GM12872 (cell line): ENCODE data around the gene ACTL8.

Experiments used
- TF ChIP-seq, protein P1 (sequence below): IDR thresholded peaks from 3 replicates; pipeline ENCODE4 v1.5.1; 2011; ENCODE audit warnings: low read depth, mild to moderate bottlenecking, low read length, moderate library complexity; ENCODE audit not compliant: insufficient read depth

The ACTL8 gene

DNA sequence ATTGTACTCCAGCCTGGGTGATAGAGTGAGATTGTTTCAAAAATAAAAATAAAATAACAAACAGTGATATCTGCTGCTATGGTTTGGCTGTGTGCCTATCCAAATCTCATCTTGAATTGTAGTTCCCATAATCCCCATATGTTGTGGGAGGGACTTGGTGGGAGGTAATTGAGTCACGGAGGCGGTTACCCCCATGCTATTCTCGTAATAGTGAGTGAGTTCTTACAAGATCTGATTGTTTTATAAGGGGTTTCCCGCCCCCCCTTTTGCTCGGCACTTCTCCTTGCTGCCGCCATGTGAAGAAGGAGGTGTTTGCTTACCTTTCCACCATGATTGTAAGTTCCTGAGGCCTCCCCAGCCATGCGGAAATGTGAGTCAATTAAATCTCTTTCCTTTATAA, 47.8 kb downstream of the ACTL8 start:
- TF ChIP-seq, protein P1, sequence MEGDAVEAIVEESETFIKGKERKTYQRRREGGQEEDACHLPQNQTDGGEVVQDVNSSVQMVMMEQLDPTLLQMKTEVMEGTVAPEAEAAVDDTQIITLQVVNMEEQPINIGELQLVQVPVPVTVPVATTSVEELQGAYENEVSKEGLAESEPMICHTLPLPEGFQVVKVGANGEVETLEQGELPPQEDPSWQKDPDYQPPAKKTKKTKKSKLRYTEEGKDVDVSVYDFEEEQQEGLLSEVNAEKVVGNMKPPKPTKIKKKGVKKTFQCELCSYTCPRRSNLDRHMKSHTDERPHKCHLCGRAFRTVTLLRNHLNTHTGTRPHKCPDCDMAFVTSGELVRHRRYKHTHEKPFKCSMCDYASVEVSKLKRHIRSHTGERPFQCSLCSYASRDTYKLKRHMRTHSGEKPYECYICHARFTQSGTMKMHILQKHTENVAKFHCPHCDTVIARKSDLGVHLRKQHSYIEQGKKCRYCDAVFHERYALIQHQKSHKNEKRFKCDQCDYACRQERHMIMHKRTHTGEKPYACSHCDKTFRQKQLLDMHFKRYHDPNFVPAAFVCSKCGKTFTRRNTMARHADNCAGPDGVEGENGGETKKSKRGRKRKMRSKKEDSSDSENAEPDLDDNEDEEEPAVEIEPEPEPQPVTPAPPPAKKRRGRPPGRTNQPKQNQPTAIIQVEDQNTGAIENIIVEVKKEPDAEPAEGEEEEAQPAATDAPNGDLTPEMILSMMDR: no peak

DNA sequence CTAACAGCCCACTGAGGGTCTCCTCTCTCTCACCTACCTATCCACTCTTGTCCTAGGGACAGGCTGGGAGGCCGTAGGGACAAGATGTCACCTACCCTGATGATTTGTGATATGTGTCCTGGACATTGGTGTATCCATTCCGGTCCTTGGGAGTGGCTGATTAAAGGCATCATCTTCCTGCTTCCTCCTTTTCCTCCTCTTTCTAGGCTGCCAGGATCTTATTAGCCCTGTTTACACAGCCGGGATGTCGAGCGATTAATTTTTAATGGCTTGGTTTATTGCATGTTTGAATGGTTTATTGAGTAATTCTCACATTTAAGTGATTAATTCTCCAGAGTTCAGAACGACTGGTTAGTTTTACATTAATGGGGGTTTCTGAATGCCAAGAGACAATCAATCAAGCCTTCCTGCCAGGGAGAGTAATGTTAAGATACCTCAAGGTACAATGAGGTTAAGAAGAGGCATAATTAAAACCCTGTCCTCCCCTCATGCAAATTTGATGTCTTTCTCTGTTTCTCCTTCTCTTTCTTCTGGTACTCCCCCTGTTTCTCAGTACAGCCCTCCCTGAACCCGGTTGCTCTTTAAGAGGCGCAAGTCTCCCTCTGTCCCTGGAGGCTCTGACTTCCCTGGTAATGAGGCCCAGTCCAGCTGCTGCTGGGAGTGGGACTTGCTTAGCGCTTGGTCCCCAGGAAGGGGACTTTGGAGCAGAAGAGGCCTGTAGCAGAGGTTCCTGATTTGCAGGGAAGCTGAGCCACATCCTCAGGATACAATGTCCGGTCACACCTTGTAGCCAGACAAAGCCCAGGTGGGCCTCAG, 50.9 kb downstream of the ACTL8 start:
- TF ChIP-seq, protein P1: no peak

DNA sequence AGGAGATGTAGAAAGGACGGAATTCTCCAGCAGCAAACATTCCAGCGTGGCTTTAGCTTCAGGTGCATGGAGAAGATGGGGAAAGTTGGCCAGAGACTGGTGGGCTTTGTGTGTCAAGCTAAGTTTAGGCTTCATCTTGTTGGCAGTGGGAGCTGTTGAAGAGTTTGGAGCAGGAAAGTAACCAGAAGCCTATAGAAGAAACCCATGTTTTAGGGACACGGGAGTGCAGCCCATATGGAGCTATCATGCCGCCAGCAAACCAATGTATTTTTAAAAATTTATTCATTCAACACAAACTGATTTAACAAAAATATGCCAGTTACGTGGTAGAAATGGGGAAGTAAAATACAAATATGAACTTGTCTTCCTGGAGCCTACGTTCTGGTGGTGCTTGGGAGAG, 53.7 kb downstream of the ACTL8 start:
- TF ChIP-seq, protein P1: no peak

DNA sequence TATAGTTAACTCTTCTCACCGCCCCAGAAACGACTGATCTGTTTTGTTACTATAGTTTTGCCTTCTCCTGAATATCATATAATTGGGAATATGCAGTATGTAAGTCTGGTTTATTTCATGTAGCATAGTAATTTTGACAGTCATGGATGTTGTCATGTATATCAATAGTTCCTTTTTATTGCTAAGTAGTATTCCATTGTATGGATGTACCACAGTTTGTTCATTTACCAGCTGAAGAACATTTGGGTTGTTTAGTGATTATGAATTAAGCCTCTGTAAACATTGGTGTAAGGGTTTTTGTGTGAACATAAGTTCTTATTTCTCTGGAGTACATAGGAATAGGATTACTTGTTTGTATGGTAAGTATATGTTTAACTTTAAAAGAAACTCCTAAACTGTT, 55.5 kb downstream of the ACTL8 start:
- TF ChIP-seq, protein P1: no peak

DNA sequence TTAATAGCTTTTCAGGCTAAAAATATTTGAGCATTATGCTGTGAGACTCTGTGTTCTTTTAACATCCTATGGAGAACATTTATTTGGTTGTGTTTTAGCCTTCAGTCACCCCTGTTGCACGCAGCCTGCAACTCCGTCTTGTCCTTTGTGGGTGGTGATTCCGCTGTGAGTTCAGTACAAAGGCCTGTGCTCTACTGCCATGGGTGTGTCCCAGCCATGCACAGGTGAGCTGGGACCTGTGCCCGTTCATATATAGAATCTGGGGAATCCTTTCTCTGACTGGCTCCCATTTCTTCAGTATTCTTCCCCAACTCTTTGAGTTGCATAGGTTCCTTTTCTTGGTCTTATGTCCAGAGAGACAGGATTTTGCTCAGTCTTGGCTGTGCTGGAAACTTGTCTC, 61.4 kb downstream of the ACTL8 start:
- TF ChIP-seq, protein P1: no peak

DNA sequence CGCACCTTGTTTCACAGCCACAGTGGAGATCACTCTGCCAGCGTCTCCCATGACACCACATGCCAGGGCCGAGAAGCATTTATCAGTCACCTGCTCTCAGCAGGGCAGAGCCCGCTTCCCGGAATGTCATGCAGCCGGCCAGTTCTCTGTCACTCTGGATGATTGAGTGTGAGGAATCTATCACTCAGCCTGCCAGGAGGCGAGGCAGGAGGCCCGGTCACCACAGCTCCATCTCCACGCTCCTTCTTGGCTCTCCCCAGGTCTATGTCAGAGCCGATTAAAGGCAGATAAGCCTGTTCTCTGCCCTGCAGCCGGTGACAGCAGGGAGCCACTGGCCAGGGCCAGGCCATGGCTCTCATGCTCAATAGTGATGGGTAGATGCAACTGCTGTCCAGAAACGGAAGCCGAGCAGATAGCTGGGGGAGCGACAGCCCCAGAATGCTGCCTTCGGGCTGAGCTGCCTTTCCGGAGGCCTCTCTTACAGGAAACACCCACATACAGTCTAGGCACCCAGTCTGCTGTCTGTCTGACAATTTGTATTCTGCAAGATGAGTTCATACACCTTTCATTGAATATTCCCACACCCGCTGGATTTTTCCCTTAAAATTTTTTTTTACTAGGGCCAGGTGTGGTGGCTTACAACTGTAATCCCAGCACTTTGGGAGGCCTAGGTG, 64.1 kb downstream of the ACTL8 start:
- TF ChIP-seq, protein P1: no peak

DNA sequence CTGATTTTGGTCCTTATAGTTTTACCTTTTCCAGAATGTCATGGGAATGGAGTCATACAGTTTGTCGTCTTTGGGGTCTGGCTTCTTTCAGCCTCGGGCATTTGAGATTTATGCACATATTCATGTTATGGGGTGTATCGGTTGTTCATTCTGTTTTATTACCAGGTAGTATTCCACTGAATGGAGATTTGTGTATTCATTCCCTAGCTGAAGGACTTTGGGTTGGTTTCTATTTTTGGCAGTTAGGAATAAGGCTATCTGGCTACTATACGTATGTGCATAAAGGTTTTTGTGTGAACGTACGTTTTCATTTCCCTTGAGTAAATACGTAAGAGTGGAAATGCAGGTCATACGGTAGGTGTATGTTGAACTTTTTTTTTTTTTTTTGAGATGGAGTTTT, 65.1 kb downstream of the ACTL8 start:
- TF ChIP-seq, protein P1: no peak
